Parietal lobe (tissue), 1 donor: ENCODE results near the gene RAB27B. TPM values are rescaled to one million over a fixed set of nuclear protein-coding genes. Genes with fewer than 3 reads are reported as not detected.

Experiments used
- total RNA-seq: library from RNA; depleted of rRNA; stranded (reverse); fragments of >200 nt; gene quantifications from one replicate; pipeline ENCODE4 v1.2.3, GENCODE V29; 2014

The RAB27B gene
- total RNA-seq, result 17.2 TPM

GRCh38 chr18:54828281-54828881 is at the start of gene RAB27B:
Gene RAB27B (plus strand): TSS chr18:54828477. CDS start chr18:54877586, 49,109 bp downstream.

Other genes with a start within 250 kb of the RAB27B start
- gene DYNAP, start 237.2 kb upstream of the RAB27B start, total RNA-seq, result not detected
- gene CCDC68, start 131.0 kb downstream of the RAB27B start, total RNA-seq, result 1.6 TPM